ENCODE measurements around the gene GP5. TPM values are rescaled to one million over a fixed set of nuclear protein-coding genes. Genes with fewer than 3 reads are reported as not detected.

The GP5 gene
- total and polyA plus RNA-seq, 9 of the 15 experiments (the other 6 are each of a cell fraction or from before 2014, with no cell fraction given) = 0.03 to 0.04 (median 0.04) TPM; not detected in 6

GRCh38 chr3:194443901-194444300 lies 44.8 kb upstream of the GP5 start:
- H3K9me1 ChIP-seq (ENCODE audit: control insufficient read depth, insufficient read depth, low read length) = no peaks in the 10 kb centered on the region
- no peaks in the 10 kb centered on the region; a peak in 1 of 5 replicates for H3K4me1 ChIP-seq (replicated peaks in 1 of 2; ENCODE audit: control insufficient read depth in 2 of 2, insufficient read depth in 2 of 2, low read length in 2 of 2)
- no peak overlapping the region for H3K9ac ChIP-seq (ENCODE audit: insufficient read depth in 1 of 2, low read depth in 2 of 2, low read length in 2 of 2)
- POLR2A ChIA-PET = interaction anchor here (0.7 kb wide), 1 partner anchor 165 kb away, joined by 3 read pairs; no protein-coding TSS in a partner anchor
- 100% methylated on average over 2 of the region's 2 CpGs for WGBS (ENCODE audit: insufficient coverage, low coverage, missing lambda C conversion rate)
- no peak for DNase-seq (ENCODE audit: extremely low read depth in 1 of 4, low spot score in 3 of 4)
- FAIRE-seq = no peak
- no peak overlapping the region for H2AFZ ChIP-seq (ENCODE audit: low read depth, low read length)
- in situ Hi-C loops (cut with MboI) = no loop called here
- no peaks in the 10 kb centered on the region for H3K27me3 ChIP-seq (ENCODE audit: control insufficient read depth in 2 of 2, insufficient read depth in 2 of 2, low read length in 2 of 2)
- H3K36me3 ChIP-seq (ENCODE audit: control insufficient read depth, insufficient read depth, low read length) = peaks cover 91% of the 10 kb centered on the region
- no TSS peak for BruUV-seq (replicated peaks)
- H3K4me3 ChIP-seq = no peak overlapping the region
- no peak overlapping the region for H3K4me2 ChIP-seq (ENCODE audit: insufficient read depth, low read length)
- CTCF ChIA-PET (ENCODE audit: low intra/inter-chr PET ratio) = no interaction called here
- no peak overlapping the region for H3K27ac ChIP-seq (ENCODE audit: extremely low read depth, low read depth, low read length)
- no peak for ATAC-seq
- H4K20me1 ChIP-seq (replicated peaks; ENCODE audit: control insufficient read depth, insufficient read depth, low read length) = no peaks in the 10 kb centered on the region
- intact Hi-C loops (cut with micrococcal nuclease) = no loop called here
- no peaks in the 10 kb centered on the region for H3K79me2 ChIP-seq (ENCODE audit: control insufficient read depth, insufficient read depth, low read length)
- H3K9me3 ChIP-seq (replicated peaks; ENCODE audit: control insufficient read depth, insufficient read depth, low read depth, low read length) = no peaks in the 10 kb centered on the region
- TF ChIP-seq, protein P1, sequence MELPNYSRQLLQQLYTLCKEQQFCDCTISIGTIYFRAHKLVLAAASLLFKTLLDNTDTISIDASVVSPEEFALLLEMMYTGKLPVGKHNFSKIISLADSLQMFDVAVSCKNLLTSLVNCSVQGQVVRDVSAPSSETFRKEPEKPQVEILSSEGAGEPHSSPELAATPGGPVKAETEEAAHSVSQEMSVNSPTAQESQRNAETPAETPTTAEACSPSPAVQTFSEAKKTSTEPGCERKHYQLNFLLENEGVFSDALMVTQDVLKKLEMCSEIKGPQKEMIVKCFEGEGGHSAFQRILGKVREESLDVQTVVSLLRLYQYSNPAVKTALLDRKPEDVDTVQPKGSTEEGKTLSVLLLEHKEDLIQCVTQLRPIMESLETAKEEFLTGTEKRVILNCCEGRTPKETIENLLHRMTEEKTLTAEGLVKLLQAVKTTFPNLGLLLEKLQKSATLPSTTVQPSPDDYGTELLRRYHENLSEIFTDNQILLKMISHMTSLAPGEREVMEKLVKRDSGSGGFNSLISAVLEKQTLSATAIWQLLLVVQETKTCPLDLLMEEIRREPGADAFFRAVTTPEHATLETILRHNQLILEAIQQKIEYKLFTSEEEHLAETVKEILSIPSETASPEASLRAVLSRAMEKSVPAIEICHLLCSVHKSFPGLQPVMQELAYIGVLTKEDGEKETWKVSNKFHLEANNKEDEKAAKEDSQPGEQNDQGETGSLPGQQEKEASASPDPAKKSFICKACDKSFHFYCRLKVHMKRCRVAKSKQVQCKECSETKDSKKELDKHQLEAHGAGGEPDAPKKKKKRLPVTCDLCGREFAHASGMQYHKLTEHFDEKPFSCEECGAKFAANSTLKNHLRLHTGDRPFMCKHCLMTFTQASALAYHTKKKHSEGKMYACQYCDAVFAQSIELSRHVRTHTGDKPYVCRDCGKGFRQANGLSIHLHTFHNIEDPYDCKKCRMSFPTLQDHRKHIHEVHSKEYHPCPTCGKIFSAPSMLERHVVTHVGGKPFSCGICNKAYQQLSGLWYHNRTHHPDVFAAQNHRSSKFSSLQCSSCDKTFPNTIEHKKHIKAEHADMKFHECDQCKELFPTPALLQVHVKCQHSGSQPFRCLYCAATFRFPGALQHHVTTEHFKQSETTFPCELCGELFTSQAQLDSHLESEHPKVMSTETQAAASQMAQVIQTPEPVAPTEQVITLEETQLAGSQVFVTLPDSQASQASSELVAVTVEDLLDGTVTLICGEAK (IDR thresholded peaks at IDR 0.05) = no peak
- TF ChIP-seq, protein P1 (CRISPR knock-in tag; IDR thresholded peaks at IDR 0.05) = no peak
- TF ChIP-seq TAF9B (IDR thresholded peaks at IDR 0.05; ENCODE audit: partially characterized antibody) (no peak), NFYB (IDR thresholded peaks at IDR 0.05; ENCODE audit: extremely low read depth, insufficient read length) (no peak), TFAM (CRISPR knock-in tag; conservative IDR thresholded peaks at IDR 0.05) (no peak), NEUROD1 (IDR thresholded peaks at IDR 0.05; ENCODE audit: borderline replicate concordance, low read depth, low read length, partially characterized antibody) (no peak), CCAR2 (IDR thresholded peaks at IDR 0.05; ENCODE audit: low read depth, low read length) (no peak), SMARCC2 (IDR thresholded peaks at IDR 0.05; ENCODE audit: low read depth) (no peak), PHF8 (IDR thresholded peaks at IDR 0.05; ENCODE audit: borderline replicate concordance, low read length) (no peak), DEAF1 (CRISPR knock-in tag; IDR thresholded peaks at IDR 0.05) (no peak)
- TF ChIP-seq, protein P2, sequence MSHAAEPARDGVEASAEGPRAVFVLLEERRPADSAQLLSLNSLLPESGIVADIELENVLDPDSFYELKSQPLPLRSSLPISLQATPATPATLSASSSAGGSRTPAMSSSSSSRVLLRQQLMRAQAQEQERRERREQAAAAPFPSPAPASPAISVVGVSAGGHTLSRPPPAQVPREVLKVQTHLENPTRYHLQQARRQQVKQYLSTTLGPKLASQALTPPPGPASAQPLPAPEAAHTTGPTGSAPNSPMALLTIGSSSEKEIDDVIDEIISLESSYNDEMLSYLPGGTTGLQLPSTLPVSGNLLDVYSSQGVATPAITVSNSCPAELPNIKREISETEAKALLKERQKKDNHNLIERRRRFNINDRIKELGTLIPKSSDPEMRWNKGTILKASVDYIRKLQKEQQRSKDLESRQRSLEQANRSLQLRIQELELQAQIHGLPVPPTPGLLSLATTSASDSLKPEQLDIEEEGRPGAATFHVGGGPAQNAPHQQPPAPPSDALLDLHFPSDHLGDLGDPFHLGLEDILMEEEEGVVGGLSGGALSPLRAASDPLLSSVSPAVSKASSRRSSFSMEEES (CRISPR knock-in tag; IDR thresholded peaks at IDR 0.05) = no peak

Measured in K562 (cell line).